ENCODE measurements around the gene TIMM44. TPM values are rescaled to one million over a fixed set of nuclear protein-coding genes. Genes with fewer than 3 reads are reported as not detected.

The TIMM44 gene
- polyA plus RNA-seq, 1 of the 3 experiments (the other 2 are of a cell fraction): 49.7 TPM

- Histone ChIP-seq H2AFZ (ENCODE audit: low read depth) (no peak overlapping the region), H3K4me1 (ENCODE audit: control insufficient read depth in 1 of 2, insufficient read depth in 2 of 2, low read depth in 1 of 2, low read length in 1 of 2) (peaks cover 0 to 19% of the 10 kb centered on the region in 2 experiments; a peak in 2 of 4 replicates), H3K27ac (ENCODE audit: low read depth in 2 of 2, low read length in 1 of 2) (no peak overlapping the region), H3K4me2 (no peak overlapping the region), H4K20me1 (ENCODE audit: insufficient read depth) (peaks cover 36% of the 10 kb centered on the region), H3K27me3 (ENCODE audit: insufficient read depth) (no peaks in the 10 kb centered on the region), H3K4me3 (ENCODE audit: low read depth in 2 of 2, low read length in 1 of 2) (no peak overlapping the region), H3K79me2 (ENCODE audit: insufficient read depth) (peaks cover 43% of the 10 kb centered on the region), H3K9ac (no peak overlapping the region), H3K9me3 (no peaks in the 10 kb centered on the region), H3K36me3 (replicated peaks in 1 of 2; ENCODE audit: control insufficient read depth in 1 of 2, insufficient read depth in 2 of 2, low read length in 1 of 2) (peaks cover 3 to 26% of the 10 kb centered on the region in 2 experiments), H3K9me2 (no peaks in the 10 kb centered on the region), H3F3A (replicated peaks; ENCODE audit: insufficient read depth) (no peaks in the 10 kb centered on the region)
- no peak for DNase-seq
- WGBS (ENCODE audit: low lambda C conversion rate): 95% methylated on average over 18 of the region's 19 CpGs
- ChIA-PET CTCF (no interaction called here), POLR2A (interaction anchor here (1.3 kb wide), 1 partner anchor 10 kb away, joined by 5 read pairs; no protein-coding TSS in a partner anchor)
- TF ChIP-seq TEAD4 (IDR thresholded peaks at IDR 0.05; ENCODE audit: borderline replicate concordance, insufficient read depth) (no peak), FOXM1 (IDR thresholded peaks at IDR 0.05; ENCODE audit: low read depth) (no peak), TCF12 (IDR thresholded peaks at IDR 0.05) (no peak), JUND (IDR thresholded peaks at IDR 0.05) (no peak), ELF1 (IDR thresholded peaks at IDR 0.05) (no peak), NFIC (IDR thresholded peaks at IDR 0.05; ENCODE audit: borderline replicate concordance) (no peak), FOXJ3 (CRISPR knock-in tag; IDR thresholded peaks at IDR 0.05) (no peak), SIN3A (IDR thresholded peaks at IDR 0.05; ENCODE audit: borderline replicate concordance, low read depth, low read length) (no peak), NRF1 (IDR thresholded peaks at IDR 0.05; ENCODE audit: low read depth, low read length) (no peak), POLR2AphosphoS5 (IDR thresholded peaks at IDR 0.05; ENCODE audit: low read depth, low read length) (no peak), FOSL2 (IDR thresholded peaks at IDR 0.05; ENCODE audit: borderline replicate concordance, low read depth) (no peak), EZH2phosphoT487 (IDR thresholded peaks at IDR 0.05; ENCODE audit: borderline replicate concordance, low read depth) (no peak), MAX (IDR thresholded peaks at IDR 0.05; ENCODE audit: low read depth) (no peak), YY1 (IDR thresholded peaks at IDR 0.05; ENCODE audit: low read depth) (no peak)
- TF ChIP-seq, protein P1, sequence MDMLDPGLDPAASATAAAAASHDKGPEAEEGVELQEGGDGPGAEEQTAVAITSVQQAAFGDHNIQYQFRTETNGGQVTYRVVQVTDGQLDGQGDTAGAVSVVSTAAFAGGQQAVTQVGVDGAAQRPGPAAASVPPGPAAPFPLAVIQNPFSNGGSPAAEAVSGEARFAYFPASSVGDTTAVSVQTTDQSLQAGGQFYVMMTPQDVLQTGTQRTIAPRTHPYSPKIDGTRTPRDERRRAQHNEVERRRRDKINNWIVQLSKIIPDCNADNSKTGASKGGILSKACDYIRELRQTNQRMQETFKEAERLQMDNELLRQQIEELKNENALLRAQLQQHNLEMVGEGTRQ (IDR thresholded peaks at IDR 0.05; ENCODE audit: borderline replicate concordance, low read depth, low read length): no peak
Measured at GRCh38 chr19:7907122-7907521, 36.3 kb downstream of the TIMM44 start.

DNA sequence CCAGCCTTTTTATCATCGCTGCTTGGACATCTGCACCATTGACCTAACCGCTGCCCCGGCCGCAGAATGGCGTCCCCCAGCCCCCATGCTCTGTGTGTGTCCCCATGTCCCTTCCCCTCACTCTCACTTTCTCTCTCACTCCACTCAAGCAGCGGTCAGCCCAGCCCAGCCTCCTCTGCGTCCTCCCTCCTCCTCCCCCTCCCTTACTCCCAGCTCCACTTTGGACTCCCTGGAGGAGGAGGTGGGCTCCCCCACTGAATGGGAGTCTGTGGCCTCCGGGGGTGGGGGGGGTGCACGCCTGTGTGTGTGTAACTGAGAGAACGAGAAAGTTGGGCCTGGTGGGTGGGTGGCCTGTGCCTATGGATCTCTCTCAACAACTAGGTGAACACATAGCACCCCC lies 37.6 kb downstream of the TIMM44 start:
- Histone ChIP-seq H3K79me2 (ENCODE audit: insufficient read depth) (peaks cover 43% of the 10 kb centered on the region), H3K9me2 (no peaks in the 10 kb centered on the region), H3K9me3 (no peaks in the 10 kb centered on the region), H3K9ac (no peak overlapping the region), H3K4me1 (ENCODE audit: control insufficient read depth in 1 of 2, insufficient read depth in 2 of 2, low read depth in 1 of 2, low read length in 1 of 2) (peaks cover 0 to 19% of the 10 kb centered on the region in 2 experiments; a peak in 2 of 4 replicates), H4K20me1 (ENCODE audit: insufficient read depth) (peaks cover 36% of the 10 kb centered on the region), H3K27me3 (ENCODE audit: insufficient read depth) (no peaks in the 10 kb centered on the region), H3K4me3 (ENCODE audit: low read depth in 2 of 2, low read length in 1 of 2) (no peak overlapping the region), H3K27ac (ENCODE audit: low read depth in 2 of 2, low read length in 1 of 2) (no peak overlapping the region), H3K4me2 (no peak overlapping the region; the same call in 1 of the 2 replicates), H3F3A (replicated peaks; ENCODE audit: insufficient read depth) (no peaks in the 10 kb centered on the region), H2AFZ (ENCODE audit: low read depth) (no peak overlapping the region), H3K36me3 (replicated peaks in 1 of 2; ENCODE audit: control insufficient read depth in 1 of 2, insufficient read depth in 2 of 2, low read length in 1 of 2) (peaks cover 3 to 15% of the 10 kb centered on the region in 2 experiments)
- TF ChIP-seq NFIC (IDR thresholded peaks at IDR 0.05; ENCODE audit: borderline replicate concordance): no peak
- TF ChIP-seq RXRA (IDR thresholded peaks at IDR 0.05; ENCODE audit: borderline replicate concordance, low read depth): no peak
- TF ChIP-seq MXI1 (IDR thresholded peaks at IDR 0.05; ENCODE audit: low read depth, low read length): no peak
- no peak for TF ChIP-seq EZH2phosphoT487 (IDR thresholded peaks at IDR 0.05; ENCODE audit: borderline replicate concordance, low read depth)
- no peak for TF ChIP-seq RFX5 (IDR thresholded peaks at IDR 0.05; ENCODE audit: low read length)
- TF ChIP-seq, protein P2, sequence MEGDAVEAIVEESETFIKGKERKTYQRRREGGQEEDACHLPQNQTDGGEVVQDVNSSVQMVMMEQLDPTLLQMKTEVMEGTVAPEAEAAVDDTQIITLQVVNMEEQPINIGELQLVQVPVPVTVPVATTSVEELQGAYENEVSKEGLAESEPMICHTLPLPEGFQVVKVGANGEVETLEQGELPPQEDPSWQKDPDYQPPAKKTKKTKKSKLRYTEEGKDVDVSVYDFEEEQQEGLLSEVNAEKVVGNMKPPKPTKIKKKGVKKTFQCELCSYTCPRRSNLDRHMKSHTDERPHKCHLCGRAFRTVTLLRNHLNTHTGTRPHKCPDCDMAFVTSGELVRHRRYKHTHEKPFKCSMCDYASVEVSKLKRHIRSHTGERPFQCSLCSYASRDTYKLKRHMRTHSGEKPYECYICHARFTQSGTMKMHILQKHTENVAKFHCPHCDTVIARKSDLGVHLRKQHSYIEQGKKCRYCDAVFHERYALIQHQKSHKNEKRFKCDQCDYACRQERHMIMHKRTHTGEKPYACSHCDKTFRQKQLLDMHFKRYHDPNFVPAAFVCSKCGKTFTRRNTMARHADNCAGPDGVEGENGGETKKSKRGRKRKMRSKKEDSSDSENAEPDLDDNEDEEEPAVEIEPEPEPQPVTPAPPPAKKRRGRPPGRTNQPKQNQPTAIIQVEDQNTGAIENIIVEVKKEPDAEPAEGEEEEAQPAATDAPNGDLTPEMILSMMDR (IDR thresholded peaks at IDR 0.05): no peak
- no peak for TF ChIP-seq FOXM1 (IDR thresholded peaks at IDR 0.05; ENCODE audit: low read depth)
- TF ChIP-seq, protein P1 (IDR thresholded peaks at IDR 0.05; ENCODE audit: borderline replicate concordance, low read depth, low read length): no peak
- DNase-seq: no peak
- ChIA-PET POLR2A (no interaction called here), CTCF (no interaction called here)
- WGBS (ENCODE audit: low lambda C conversion rate): 99% methylated on average over 9 of the region's 10 CpGs

Data from SK-N-SH (cell line).